ENCODE data around the gene SLC25A42.

The SLC25A42 gene

GRCh38 chr19:19083413-19084178 is 19.8 kb downstream of the SLC25A42 start:
- H3K4me3 ChIP-seq (ENCODE audit: low read depth, low read length) = no peak overlapping the region
- TF ChIP-seq CTCF (IDR thresholded peaks at IDR 0.05; ENCODE audit: low read depth, low read length) = no peak

DNA sequence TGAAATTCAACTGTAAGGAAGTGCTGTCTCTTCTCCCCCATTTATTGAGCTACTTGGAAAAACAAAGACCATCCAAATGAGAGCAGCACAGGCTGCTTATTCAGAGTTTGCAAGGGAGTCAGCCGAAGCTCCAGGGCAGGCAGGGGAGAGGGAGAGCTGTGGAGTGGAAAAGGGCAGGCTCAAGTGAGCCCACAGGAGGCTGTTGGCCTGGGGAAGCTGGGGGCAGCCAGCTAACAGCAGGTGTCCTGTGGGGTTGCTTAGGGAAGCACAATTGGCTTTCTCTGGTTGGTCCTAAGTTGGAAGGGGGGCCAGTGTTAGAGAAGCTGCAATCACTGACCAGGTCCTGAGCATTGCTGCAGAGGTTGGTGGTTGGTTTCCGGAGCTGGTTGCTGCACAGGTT is 23.9 kb downstream of the SLC25A42 start:
- no peak overlapping the region for H3K4me3 ChIP-seq (ENCODE audit: low read depth, low read length)
- TF ChIP-seq CTCF (IDR thresholded peaks at IDR 0.05; ENCODE audit: low read depth, low read length) = no peak

DNA sequence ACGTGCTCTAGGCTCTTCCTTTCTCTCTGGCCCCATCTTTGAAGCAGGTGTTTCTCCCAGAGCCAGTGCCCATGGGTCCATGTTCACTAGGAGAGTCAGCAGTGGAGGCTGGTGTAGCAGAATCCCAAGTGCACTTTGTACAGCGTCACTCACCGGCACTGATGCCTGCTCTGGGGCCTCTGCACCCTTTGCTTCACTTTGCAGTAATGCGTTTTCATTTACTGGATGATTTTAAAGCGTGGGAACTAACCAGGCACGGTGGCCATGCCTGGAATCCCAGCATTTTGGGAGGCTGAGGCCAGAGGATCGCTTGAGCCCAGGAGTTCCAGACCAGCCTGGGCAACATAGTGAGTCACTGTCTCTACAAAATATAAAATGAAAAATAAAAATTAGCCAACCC is 30.7 kb downstream of the SLC25A42 start:
- H3K4me3 ChIP-seq (ENCODE audit: low read depth, low read length) = no peak overlapping the region
- no peak for TF ChIP-seq CTCF (IDR thresholded peaks at IDR 0.05; ENCODE audit: low read depth, low read length)

DNA sequence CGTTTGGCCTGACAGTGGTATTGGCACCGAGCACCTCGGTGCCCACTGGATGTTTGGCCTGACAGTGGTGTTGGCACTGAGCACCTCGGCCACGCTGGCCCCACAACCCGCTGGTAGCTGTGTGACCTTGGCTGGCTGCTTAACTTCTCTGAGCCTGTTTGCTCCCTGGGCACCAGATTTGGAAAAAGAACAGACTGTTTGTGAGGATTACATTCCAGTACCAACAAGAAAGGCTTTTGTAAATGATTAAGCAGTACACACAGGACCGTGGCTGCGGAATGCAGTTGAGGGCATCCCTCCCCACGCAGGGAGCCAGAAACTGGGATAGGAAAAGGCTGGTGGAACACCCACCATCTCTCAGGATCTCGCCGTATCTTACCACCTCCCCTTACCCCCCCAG is 31.9 kb downstream of the SLC25A42 start:
- H3K4me3 ChIP-seq (ENCODE audit: low read depth, low read length) = no peak overlapping the region
- no peak for TF ChIP-seq CTCF (IDR thresholded peaks at IDR 0.05; ENCODE audit: low read depth, low read length)

- H3K4me3 ChIP-seq (ENCODE audit: low read depth, low read length) = no peak overlapping the region
- no peak for TF ChIP-seq CTCF (IDR thresholded peaks at IDR 0.05; ENCODE audit: low read depth, low read length)
Observed at GRCh38 chr19:19096641-19097627, 33.1 kb downstream of the SLC25A42 start.

DNA sequence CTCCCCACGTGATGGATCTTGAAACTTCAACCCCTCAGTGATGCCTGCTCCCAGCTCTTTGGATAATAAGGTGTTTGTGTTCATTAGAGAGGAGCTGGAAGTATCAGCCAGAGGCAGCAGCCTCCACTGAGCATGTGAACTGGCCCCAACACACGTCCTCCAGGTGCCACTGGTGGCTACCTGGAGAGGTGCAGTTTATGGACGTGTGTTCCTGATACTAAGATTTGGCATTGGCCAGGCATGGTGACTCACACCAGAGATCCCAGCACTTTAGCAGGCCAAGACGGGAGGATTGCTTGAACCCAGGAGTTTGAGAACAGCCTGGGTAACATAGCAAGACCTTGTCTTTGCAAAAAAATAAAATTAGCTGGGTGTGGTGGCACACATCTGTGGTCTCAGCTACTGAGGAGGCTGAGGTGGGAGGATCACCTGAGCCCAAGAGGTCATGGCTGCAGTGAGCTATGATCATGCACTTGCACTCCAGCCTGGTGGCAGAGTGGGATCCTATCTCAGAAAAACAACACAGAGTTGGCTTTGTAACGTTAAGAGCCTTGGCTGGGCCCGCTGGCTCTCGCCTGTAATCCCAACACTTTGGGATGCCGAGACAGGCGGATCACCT is 34.4 kb downstream of the SLC25A42 start:
- H3K4me3 ChIP-seq (ENCODE audit: low read depth, low read length) = no peak overlapping the region
- TF ChIP-seq CTCF (IDR thresholded peaks at IDR 0.05; ENCODE audit: low read depth, low read length) = no peak

Measured in WI38 (cell line).